Heart left ventricle (tissue), 16 donors: ENCODE results near the gene CCN5. TPM values are rescaled to one million over a fixed set of nuclear protein-coding genes. Genes with fewer than 3 reads are reported as not detected.

Experiments
- ATAC-seq, 4 donors: fragments of 200-7000 bp; cut with Tn5 transposase; one replicate each; pipeline ENCODE4 v1.9.1; 2020 to 2022; ENCODE audit warnings: moderate library complexity in 4 of 4, mild to moderate bottlenecking in 3 of 4, moderate number of reproducible peaks in 1 of 4
- DNase-seq, 5 donors: peaks; one replicate each; pipeline ENCODE4 v3.0.0-alpha.2; 2020
- H3K27ac ChIP-seq, 12 donors: fragments of 200-600 bp; sonication (generic) in 4 of 12; one replicate each; pipeline versions ENCODE4 v1.5.0 to v1.8.0; 2016 to 2022; ENCODE audit warnings: mild to moderate bottlenecking in 2 of 12
- H3K27me3 ChIP-seq, 9 donors: fragments of 200-600 bp; sonication (generic) in 2 of 9; one replicate each; pipeline versions ENCODE4 v1.5.1 to v1.8.0; 2016 to 2022; ENCODE audit warnings: mild to moderate bottlenecking in 3 of 9
- H3K36me3 ChIP-seq, 9 donors: fragments of 200-600 bp; sonication (generic) in 2 of 9; one replicate each; pipeline versions ENCODE4 v1.5.0 to v1.8.0; 2018 to 2022; ENCODE audit warnings: mild to moderate bottlenecking in 2 of 9
- H3K4me1 ChIP-seq, 12 donors: fragments of 200-600 bp; sonication (generic) in 4 of 12; one replicate each; pipeline versions ENCODE4 v1.5.0 to v1.8.0; 2016 to 2022; ENCODE audit warnings: mild to moderate bottlenecking in 3 of 12
- H3K4me3 ChIP-seq, 12 donors: fragments of 200-600 bp; sonication (generic) in 4 of 12; one replicate each; pipeline versions ENCODE4 v1.5.0 to v1.8.0; 2017 to 2022; ENCODE audit warnings: mild to moderate bottlenecking in 9 of 12, moderate library complexity in 4 of 12
- H3K9me3 ChIP-seq, 12 donors: fragments of 200-600 bp; sonication (generic) in 4 of 12; one replicate each; pipeline versions ENCODE4 v1.5.0 to v1.8.0; 2016 to 2022; ENCODE audit warnings: mild to moderate bottlenecking in 1 of 12
- CTCF ChIP-seq, 12 donors: fragments of 200-600 bp; sonication (generic) in 4 of 12; IDR thresholded peaks; one replicate each; pipeline versions ENCODE4 v1.5.0 to v1.8.0; 2018 to 2022; ENCODE audit warnings: antibody characterized with exemption in 12 of 12, mild to moderate bottlenecking in 5 of 12
- POLR2A ChIP-seq, 2 donors: fragments of 450-650 bp; IDR thresholded peaks; one replicate each; pipeline ENCODE4 v1.6.1; 2017; ENCODE audit warnings: antibody characterized with exemption in 2 of 2, mild to moderate bottlenecking in 2 of 2, moderate library complexity in 2 of 2
- WGBS, 4 donors: extraction: QIAGEN DNeasy Blood & Tissue Kit in 2 of 4; methylation state at CpG; one replicate each; pipeline versions ENCODE4 v1.1.5 to v1.1.7; 2013 to 2018; 5-methylcytosine and 5-hydroxymethylcytosine counted together
- intact Hi-C, 10 donors: fragments of 100-400 bp; cut with DNase I; formaldehyde crosslinking; loops; one replicate each; pipeline versions ENCODE4 v1.11.1 to v1.14.2; 2022
- polyA plus RNA-seq, 2 donors: library from polyadenylated mRNA; stranded (reverse); fragments of 200-250 nt; gene quantifications; one replicate each; pipeline ENCODE4 v1.2.3, GENCODE V29; 2013
- total RNA-seq, 9 donors: library from RNA; depleted of rRNA in 2 of 9; stranded (reverse); fragments of >200 nt in 2 of 9; fragmentation: NEBNext Ultra II Directional in 3 of 9; extraction: Animal tissue kit (Norgen Biotek cat#: 25700) in 3 of 9; gene quantifications; one replicate each; pipeline versions ENCODE4 v1.1.0 to v1.2.4, GENCODE V29; 2016 to 2023
- donor health status: ischemic (EF 13 %, LVEDD 7.1; RV severe dilation, severe dysfunction).
- donor health status: healthy with polysubstance abuse.
- donor health status: DM: no; HTN: yes; CAD: no.
- donor health status: DM: no; HTN: no; CAD: no.
- donor health status: ischemic (EF 25% LVEDD 6.9; RV normal size, moderate dysfunction).
- donor health status: ischemic (EF 25% LVEDD 5.7; RV mildly dilated, moderate dysfunction).
- donor health status: healthy.
- donor health status: DM: yes; HTN: yes; CAD: no.
- donor health status: ischemic (EF 35%, LVEDD 5.7; RV mildly dilated, moderate dysfunction).
- donor health status: nonischemic (EF 11% LVEDD 7.7; RV severe dilation, severe dysfunction).
- donor health status: DM: yes; HTN: yes; CAD: no.
- donor health status: PGD.
- donor health status: ischemic (EF 29% LVEDD 5.4; RV normal size, mild dysfunction).
- donor health status: nonischemic (EF 23%, LVEDD 6.1; RV moderate dilation, normal function).

The CCN5 gene
- total and polyA plus RNA-seq, 11 donors: 7.3 to 92.3 (median 28.7) TPM

DNA sequence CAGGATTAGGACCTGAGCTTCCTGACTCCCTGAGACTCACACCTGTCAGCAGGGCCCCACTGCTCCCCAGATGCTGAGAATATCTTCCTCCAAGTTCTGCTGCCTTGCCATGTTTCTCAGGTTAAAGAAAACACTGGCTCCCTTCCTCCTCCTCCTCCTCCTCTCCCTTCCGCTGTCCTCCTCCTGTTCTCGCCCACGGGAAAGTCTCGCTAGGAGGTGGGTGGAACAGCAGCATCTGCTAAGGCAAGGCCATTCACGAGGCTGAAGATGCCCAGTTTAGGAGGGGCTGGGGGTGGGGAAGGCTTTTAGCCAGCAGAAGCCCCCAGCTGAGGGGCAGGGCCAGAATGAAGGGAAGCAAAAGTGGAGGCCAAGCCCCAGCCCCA lies 54.3 kb downstream of the CCN5 start:
- Histone ChIP-seq H3K9me3 (no peaks in the 10 kb centered on the region), H3K27me3 (peaks cover 0 to 23% (median 13%) of the 10 kb centered on the region in 9 donors), H3K36me3 (no peaks in the 10 kb centered on the region), H3K4me3 (no peak overlapping the region), H3K4me1 (no peaks in the 10 kb centered on the region), H3K27ac (no peak overlapping the region)
- TF ChIP-seq CTCF (IDR thresholded peaks at IDR 0.05) (no peak), POLR2A (IDR thresholded peaks at IDR 0.05) (no peak)
- DNase-seq (no peak), ATAC-seq (no peak)
- intact Hi-C loops: loop anchor here in 1 of 10 donors (2.0 kb wide), 1 partner anchor 19 kb away; no protein-coding TSS in a partner anchor
- WGBS, 4 donors: 43 to 50% (median 46%) methylated on average over 5 of the region's 5 CpGs

DNA sequence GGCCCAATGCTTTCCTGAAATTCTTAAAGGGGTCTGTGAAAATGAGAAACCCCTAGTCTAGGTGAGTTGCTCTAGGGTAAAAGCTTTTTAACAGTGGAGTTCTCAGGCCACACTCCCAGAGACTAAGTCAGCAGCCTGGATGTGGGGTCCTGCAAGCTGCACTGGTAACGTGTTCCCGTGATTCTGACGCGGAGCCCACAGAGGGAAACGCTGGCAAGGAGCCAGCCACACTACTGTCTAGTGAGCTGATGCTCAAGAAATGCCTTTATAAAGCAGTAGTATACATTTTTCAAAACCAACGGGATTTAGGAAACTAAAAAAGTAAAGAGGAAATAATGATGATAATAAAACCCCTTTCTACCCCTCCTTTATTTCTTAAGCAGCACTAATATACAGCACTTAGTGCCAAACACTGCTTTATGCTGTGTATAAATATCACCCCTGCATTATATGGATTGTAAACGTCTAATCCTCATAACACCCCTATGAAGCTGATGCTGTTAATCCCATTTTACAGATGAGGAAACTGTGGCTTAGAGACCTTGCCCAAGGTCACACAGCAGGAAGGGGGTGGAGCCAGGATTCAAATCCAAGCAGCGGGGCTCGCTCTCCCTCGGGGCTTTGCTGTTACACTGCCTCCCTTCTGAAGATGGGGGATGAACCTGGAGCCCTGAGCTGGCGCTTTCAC lies 55.5 kb downstream of the CCN5 start:
- ATAC-seq: no peak
- intact Hi-C loops: no loop called here

GRCh38 chr20:44771172-44771535 lies 56.0 kb downstream of the CCN5 start:
- Histone ChIP-seq H3K4me1 (no peaks in the 10 kb centered on the region), H3K4me3 (no peak overlapping the region), H3K36me3 (no peaks in the 10 kb centered on the region), H3K27me3 (peaks cover 0 to 23% (median 13%) of the 10 kb centered on the region in 9 donors), H3K9me3 (no peaks in the 10 kb centered on the region), H3K27ac (no peak overlapping the region)
- DNase-seq (no peak), ATAC-seq (no peak)
- intact Hi-C loops: no loop called here
- 83 to 88% (median 84%) methylated on average over 8 of the region's 8 CpGs for WGBS, 4 donors
- no peak for TF ChIP-seq CTCF (IDR thresholded peaks at IDR 0.05)

More for the DNA sequence above, 55.5 kb downstream of the CCN5 start:
- Histone ChIP-seq H3K4me3 (no peak overlapping the region), H3K36me3 (no peaks in the 10 kb centered on the region), H3K4me1 (no peaks in the 10 kb centered on the region), H3K9me3 (no peaks in the 10 kb centered on the region), H3K27ac (no peak overlapping the region), H3K27me3 (peaks cover 0 to 23% (median 13%) of the 10 kb centered on the region in 9 donors)
- 44 to 52% (median 48%) methylated on average over 11 of the region's 11 CpGs for WGBS, 4 donors
- TF ChIP-seq CTCF (IDR thresholded peaks at IDR 0.05): no peak
- DNase-seq: no peak

GRCh38 chr20:44772636-44773035 lies 57.5 kb downstream of the CCN5 start:
- Histone ChIP-seq H3K4me3 (no peak overlapping the region), H3K4me1 (no peaks in the 10 kb centered on the region), H3K9me3 (no peaks in the 10 kb centered on the region), H3K27me3 (peaks cover 0 to 23% (median 13%) of the 10 kb centered on the region in 9 donors), H3K36me3 (no peaks in the 10 kb centered on the region), H3K27ac (no peak overlapping the region)
- intact Hi-C loops: no loop called here
- ATAC-seq: no peak
- TF ChIP-seq CTCF (IDR thresholded peaks at IDR 0.05) (no peak), POLR2A (IDR thresholded peaks at IDR 0.05) (no peak)
- DNase-seq: no peak
- 52 to 67% (median 59%) methylated on average over 8 of the region's 8 CpGs for WGBS, 4 donors
